GM12873 (cell line): ENCODE results near the gene GLI3.

Source experiments
- TF ChIP-seq, protein P1 (sequence below): IDR thresholded peaks from 2 replicates; pipeline ENCODE4 v1.5.1; 2012; ENCODE audit warnings: low read depth, mild to moderate bottlenecking, moderate library complexity, low read length, control low read depth; ENCODE audit not compliant: insufficient read depth; ENCODE audit errors: missing control alignments

GLI3 gene

DNA sequence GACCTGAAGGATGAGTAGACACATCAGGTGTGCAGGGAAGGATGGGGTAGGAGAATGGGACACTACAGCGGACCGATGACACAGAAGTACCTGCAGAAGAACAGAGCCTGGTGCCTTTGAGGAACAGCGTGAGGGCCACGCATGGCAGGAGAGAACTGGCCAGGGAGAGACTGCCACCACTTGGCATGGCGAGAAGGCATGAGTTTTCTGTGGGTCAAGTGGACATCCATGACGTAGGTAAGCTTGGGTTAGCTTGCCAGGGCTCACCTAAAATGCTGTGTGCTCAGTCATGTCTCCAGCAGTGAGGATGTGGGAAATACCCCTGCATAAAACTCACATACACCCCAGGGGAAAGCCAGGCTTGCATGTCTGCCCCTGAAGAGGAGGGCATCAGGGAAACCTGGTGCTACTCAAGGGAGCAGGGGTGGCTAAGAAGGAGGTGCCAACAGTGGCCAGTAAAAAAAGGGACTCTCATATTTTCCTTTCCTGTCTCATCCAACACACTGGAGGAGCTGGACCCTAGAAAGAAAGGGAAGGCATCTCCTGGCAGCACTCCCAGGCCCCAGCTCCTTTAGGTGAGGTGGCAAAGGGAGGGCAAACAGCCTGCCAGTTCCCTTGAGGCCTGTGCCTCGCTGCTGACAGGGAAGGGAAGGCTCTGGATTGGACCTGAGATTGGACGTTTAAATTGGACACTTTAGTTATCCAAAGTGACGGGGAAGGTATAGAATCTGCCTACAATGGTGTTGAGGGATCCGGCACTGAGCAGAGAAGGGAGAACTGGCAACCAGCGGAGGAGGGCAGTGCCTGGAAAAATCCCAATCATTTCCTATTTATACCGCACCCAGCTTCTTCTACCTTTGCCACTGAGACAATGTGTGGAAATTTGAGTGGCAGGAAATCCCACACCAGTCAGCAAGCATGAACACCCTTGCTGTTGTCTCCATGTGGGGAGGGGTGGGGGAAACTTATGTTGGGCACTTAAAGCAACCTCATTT lies 255.7 kb downstream of the GLI3 start:
- TF ChIP-seq, protein P1, sequence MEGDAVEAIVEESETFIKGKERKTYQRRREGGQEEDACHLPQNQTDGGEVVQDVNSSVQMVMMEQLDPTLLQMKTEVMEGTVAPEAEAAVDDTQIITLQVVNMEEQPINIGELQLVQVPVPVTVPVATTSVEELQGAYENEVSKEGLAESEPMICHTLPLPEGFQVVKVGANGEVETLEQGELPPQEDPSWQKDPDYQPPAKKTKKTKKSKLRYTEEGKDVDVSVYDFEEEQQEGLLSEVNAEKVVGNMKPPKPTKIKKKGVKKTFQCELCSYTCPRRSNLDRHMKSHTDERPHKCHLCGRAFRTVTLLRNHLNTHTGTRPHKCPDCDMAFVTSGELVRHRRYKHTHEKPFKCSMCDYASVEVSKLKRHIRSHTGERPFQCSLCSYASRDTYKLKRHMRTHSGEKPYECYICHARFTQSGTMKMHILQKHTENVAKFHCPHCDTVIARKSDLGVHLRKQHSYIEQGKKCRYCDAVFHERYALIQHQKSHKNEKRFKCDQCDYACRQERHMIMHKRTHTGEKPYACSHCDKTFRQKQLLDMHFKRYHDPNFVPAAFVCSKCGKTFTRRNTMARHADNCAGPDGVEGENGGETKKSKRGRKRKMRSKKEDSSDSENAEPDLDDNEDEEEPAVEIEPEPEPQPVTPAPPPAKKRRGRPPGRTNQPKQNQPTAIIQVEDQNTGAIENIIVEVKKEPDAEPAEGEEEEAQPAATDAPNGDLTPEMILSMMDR, result no peak

DNA sequence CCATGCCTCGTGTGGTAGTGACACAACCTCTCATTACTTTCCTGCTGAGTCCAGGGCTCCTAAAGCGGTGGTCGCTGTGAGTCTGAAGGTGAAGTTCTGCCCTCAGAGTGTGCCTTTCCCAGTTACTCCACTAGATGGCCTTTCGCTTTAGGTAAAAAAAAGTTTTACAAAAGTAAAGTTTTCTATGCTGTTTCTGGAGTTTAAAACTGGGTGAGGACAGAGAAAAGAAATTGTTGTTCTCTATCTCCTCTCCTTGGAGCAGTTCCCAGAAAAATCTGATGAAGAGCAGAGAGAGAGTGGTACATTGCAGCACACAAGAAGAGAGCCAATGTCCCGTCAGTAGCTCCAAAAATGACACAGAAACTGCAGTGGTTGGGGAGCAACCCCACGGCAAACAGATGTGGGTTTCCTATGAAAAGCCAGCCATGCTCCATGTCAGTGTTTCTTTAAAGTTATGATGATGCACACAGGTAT lies 257.1 kb downstream of the GLI3 start:
- TF ChIP-seq, protein P1, result peak; percentile 76

DNA sequence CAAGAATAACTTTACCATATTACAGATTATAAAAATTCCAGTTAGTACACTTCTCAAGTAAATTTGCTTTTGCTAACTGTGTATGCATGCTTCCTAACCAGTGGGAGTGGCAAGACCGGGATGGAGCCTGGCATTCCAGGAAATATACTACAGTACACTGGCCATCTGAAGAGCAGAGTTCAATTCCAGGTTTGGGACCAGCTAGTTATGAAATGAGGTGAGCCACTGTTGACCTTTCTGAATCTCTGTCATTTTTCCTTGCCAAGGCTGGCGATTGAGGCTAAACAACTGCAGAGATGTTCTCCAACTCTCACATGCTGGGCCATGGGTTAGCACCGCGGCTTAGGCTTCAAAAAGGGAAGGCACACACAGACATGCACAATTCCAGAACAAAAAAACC lies 258.2 kb downstream of the GLI3 start:
- TF ChIP-seq, protein P1, result no peak

DNA sequence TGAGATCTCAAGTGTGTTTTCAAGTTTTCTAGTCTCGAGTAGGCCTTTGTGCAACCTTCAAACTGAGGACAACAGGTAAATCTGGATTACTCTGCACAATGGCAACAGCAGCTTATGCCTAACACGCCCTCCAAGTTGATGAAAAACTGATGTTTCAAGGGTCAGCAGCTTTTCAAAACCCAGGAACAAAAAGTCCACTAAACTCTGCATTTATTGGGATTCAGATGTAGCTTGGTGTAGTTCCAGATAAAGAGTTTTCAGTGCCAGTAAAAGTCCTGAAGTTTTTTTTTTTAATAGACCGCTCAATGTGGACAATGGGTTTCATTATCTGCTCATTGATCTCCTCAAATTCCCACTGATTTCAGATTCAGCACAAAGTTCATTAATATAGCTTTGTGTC lies 259.3 kb downstream of the GLI3 start:
- TF ChIP-seq, protein P1, result no peak

DNA sequence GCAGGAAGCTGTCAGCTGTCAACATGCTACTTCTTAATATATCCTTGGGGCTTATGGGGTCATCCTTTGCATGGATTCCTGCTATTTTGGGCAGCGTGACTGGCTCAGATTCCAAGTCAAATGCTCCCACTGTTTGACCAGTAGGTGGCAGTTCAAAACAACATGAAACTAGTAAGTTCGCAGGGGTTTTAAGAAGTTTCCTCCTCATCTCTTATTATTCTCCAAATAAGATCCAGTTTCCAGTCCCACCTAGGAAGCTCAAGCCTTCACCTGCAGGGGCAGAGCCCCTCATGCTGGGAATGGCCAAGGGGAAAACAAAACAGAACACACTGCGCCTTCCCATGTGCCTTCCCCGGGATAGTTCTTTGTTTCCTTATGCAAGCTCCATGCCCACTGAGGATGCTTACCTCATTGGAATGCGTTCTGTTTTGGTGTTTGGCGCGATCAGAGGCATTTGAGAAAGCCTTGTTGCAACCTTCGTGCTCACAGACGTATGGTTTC lies 259.8 kb downstream of the GLI3 start:
- TF ChIP-seq, protein P1, result peak; percentile 69

DNA sequence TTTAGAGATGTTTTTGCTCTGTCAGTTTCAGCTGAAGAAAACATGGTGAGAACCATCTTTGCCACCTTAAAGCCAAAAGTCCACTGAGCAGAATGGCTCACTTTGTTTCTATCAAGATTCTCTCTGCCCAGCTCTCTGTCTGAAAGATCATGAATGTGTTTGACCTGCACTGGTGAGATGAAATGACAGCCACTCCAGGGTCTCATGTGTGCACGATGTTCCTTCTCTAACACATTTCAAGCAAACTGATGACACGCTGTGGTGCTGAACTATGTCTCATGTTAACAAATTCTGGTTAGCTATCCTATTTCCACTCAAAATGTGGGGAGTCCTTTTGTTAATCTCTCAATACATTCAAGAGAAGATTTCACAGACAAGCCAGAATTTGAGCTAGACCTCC lies 260.6 kb downstream of the GLI3 start:
- TF ChIP-seq, protein P1, result no peak

DNA sequence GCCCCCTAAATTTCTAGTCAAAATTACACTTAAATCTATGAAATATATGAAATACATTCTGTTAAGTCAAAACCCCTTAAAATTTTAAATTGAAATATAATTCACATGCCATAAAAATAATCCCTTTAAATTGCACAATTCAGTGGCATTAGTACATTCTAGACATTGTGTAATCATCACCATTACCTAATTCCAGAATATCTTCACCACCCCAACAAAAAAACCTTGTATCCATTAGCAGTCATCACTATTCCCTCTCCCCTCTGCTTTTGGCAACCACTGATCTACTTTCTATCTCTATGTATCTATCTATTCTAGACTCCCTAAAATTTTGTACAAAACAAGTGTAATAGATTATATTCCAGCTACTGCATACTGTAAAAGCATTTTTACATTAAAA lies 261.2 kb downstream of the GLI3 start:
- TF ChIP-seq, protein P1, result no peak
